Progenitor cell of endocrine pancreas (in vitro differentiated cells): ENCODE data around the gene RIBC2. TPM values are rescaled to one million over a fixed set of nuclear protein-coding genes. Genes with fewer than 3 reads are reported as not detected.
"Not testable (repeated sequence)": the region's sequence is repeated elsewhere in the genome, so short reads cannot be mapped to it uniquely, and the experiment has no call there.

Source experiments
- DNase-seq: peaks from one replicate; pipeline ENCODE4 v3.0.0; 2021; ENCODE audit warnings: low spot score; ENCODE audit not compliant: unreplicated experiment
- H3K27ac Mint-ChIP-seq: 2 replicates; pipeline ENCODE4 v1.8.0; 2021; ENCODE audit warnings: mild to moderate bottlenecking, moderate library complexity, mixed read lengths
- H3K27me3 Mint-ChIP-seq: 2 replicates; pipeline ENCODE4 v1.8.0; 2021; ENCODE audit warnings: mixed read lengths
- H3K36me3 Mint-ChIP-seq: 2 replicates; pipeline ENCODE4 v1.8.0; 2022; ENCODE audit warnings: mixed read lengths; ENCODE audit not compliant: insufficient read depth
- H3K4me1 Mint-ChIP-seq: 2 replicates; pipeline ENCODE4 v1.8.0; 2021; ENCODE audit warnings: low read depth, mixed read lengths
- H3K4me3 Mint-ChIP-seq: 2 replicates; pipeline ENCODE4 v1.8.0; 2021; ENCODE audit warnings: low read depth, mild to moderate bottlenecking, moderate library complexity, mixed read lengths
- H3K9me3 Mint-ChIP-seq: 2 replicates; pipeline ENCODE4 v1.8.0; 2021; ENCODE audit warnings: low read depth, mixed read lengths
- CTCF ChIP-seq: fragments of 200-600 bp; sonication (generic); IDR thresholded peaks from one replicate; pipeline ENCODE4 v1.5.0; 2021; ENCODE audit warnings: antibody characterized with exemption, mild to moderate bottlenecking; ENCODE audit not compliant: unreplicated experiment
- total RNA-seq: library from RNA; stranded (reverse); gene quantifications from 2 replicates; pipeline ENCODE4 v1.2.1, GENCODE V29; 2021

Gene RIBC2
- total RNA-seq, 1 donor from 2014 or later = 7.0 TPM

GRCh38 chr22:45460288-45461109 lies 47.0 kb downstream of the RIBC2 start:
- H3K4me3 Mint-ChIP-seq = no peak overlapping the region
- TF ChIP-seq CTCF = no peak
- DNase-seq = no peak
- H3K27me3 Mint-ChIP-seq = peaks cover 3% of the 10 kb centered on the region
- no peaks in the 10 kb centered on the region for H3K9me3 Mint-ChIP-seq
- no peaks in the 10 kb centered on the region for H3K4me1 Mint-ChIP-seq
- no peaks in the 10 kb centered on the region for H3K36me3 Mint-ChIP-seq
- H3K27ac Mint-ChIP-seq = no peak overlapping the region

- H3K9me3 Mint-ChIP-seq = peaks cover 4% of the 10 kb centered on the region
- no peak overlapping the region for H3K27ac Mint-ChIP-seq
- peaks cover 1% of the 10 kb centered on the region for H3K27me3 Mint-ChIP-seq
- H3K4me3 Mint-ChIP-seq = no peak overlapping the region
- H3K4me1 Mint-ChIP-seq = no peaks in the 10 kb centered on the region
- DNase-seq = no peak
- no peaks in the 10 kb centered on the region for H3K36me3 Mint-ChIP-seq
- peak; percentile 65 for TF ChIP-seq CTCF
These were observed 48.7 kb downstream of the RIBC2 start for GRCh38 chr22:45462034-45462655.

- H3K4me1 Mint-ChIP-seq, H3K27ac Mint-ChIP-seq, H3K27me3 Mint-ChIP-seq, H3K4me3 Mint-ChIP-seq, H3K9me3 Mint-ChIP-seq, H3K36me3 Mint-ChIP-seq, DNase-seq: not testable (repeated sequence)
These were observed 50.2 kb downstream of the RIBC2 start for GRCh38 chr22:45463691-45464090.

GRCh38 chr22:45465633-45466032 lies 52.1 kb downstream of the RIBC2 start:
- Mint-ChIP-seq H3K9me3 (peaks cover 4% of the 10 kb centered on the region), H3K4me1 (no peaks in the 10 kb centered on the region), H3K4me3 (no peak overlapping the region), H3K27me3 (peaks cover 3% of the 10 kb centered on the region), H3K27ac (no peak overlapping the region), H3K36me3 (no peaks in the 10 kb centered on the region)
- TF ChIP-seq CTCF = no peak
- DNase-seq = no peak

- DNase-seq = no peak
- Mint-ChIP-seq H3K4me1 (peaks cover 3% of the 10 kb centered on the region), H3K9me3 (peaks cover 4% of the 10 kb centered on the region), H3K27me3 (peaks cover 7% of the 10 kb centered on the region), H3K4me3 (no peak overlapping the region), H3K36me3 (no peaks in the 10 kb centered on the region), H3K27ac (no peak overlapping the region)
- TF ChIP-seq CTCF = no peak
These were observed 55.4 kb downstream of the RIBC2 start for GRCh38 chr22:45468872-45469271.
